AG09309 (cell line): Measurements from ENCODE around the gene PKDCC.

Experiments used
- DNase-seq: peaks from one replicate; pipeline ENCODE4 v3.0.0-alpha.2; 2010; ENCODE audit warnings: low read depth
- H3K4me3 ChIP-seq: 2 replicates; pipeline ENCODE4 v1.5.1; 2011; ENCODE audit warnings: mild to moderate bottlenecking, low read depth, low read length, moderate library complexity; ENCODE audit not compliant: control insufficient read depth
- TF ChIP-seq, protein P1 (sequence below): IDR thresholded peaks from 2 replicates; pipeline ENCODE4 v1.5.1; 2011; ENCODE audit warnings: mild to moderate bottlenecking, low read depth, low read length, inconsistent platforms; ENCODE audit not compliant: insufficient read depth, control insufficient read depth; ENCODE audit errors: missing control alignments

Gene PKDCC

DNA sequence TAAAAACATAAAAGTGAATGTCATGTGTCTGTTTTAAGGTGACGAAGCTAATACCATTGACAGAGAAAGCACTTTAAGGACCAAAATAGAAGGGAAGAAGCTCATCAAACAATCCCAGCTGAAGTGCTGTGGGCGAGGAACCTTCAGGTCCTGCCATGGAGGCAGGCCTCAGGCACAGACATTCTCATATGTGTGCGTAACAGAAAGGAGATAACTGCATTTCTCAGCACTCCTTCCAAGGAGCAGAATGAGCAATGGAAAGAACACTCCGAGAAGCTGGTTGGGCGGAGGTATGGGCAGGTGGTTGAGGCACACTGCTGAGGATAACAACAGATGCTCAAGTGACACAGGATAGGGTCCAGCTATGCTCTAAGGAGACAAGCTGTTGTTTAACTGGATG, 42.4 kb downstream of the PKDCC start:
- no peak for DNase-seq
- TF ChIP-seq, protein P1, sequence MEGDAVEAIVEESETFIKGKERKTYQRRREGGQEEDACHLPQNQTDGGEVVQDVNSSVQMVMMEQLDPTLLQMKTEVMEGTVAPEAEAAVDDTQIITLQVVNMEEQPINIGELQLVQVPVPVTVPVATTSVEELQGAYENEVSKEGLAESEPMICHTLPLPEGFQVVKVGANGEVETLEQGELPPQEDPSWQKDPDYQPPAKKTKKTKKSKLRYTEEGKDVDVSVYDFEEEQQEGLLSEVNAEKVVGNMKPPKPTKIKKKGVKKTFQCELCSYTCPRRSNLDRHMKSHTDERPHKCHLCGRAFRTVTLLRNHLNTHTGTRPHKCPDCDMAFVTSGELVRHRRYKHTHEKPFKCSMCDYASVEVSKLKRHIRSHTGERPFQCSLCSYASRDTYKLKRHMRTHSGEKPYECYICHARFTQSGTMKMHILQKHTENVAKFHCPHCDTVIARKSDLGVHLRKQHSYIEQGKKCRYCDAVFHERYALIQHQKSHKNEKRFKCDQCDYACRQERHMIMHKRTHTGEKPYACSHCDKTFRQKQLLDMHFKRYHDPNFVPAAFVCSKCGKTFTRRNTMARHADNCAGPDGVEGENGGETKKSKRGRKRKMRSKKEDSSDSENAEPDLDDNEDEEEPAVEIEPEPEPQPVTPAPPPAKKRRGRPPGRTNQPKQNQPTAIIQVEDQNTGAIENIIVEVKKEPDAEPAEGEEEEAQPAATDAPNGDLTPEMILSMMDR, result no peak
- H3K4me3 ChIP-seq, result no peak overlapping the region

GRCh38 chr2:42091671-42092070, 43.9 kb downstream of the PKDCC start:
- TF ChIP-seq, protein P1, result no peak
- no peak overlapping the region for H3K4me3 ChIP-seq
- DNase-seq, result no peak

- TF ChIP-seq, protein P1, result no peak
- H3K4me3 ChIP-seq, result no peak overlapping the region
- DNase-seq, result no peak
Observed at GRCh38 chr2:42092084-42092996, 44.5 kb downstream of the PKDCC start.

- no peak overlapping the region for H3K4me3 ChIP-seq
- no peak for DNase-seq
- TF ChIP-seq, protein P1, result no peak
Observed at GRCh38 chr2:42094114-42094513, 46.3 kb downstream of the PKDCC start.

GRCh38 chr2:42095923-42096408, 48.1 kb downstream of the PKDCC start:
- TF ChIP-seq, protein P1, result peak; percentile 73
- no peak for DNase-seq

GRCh38 chr2:42096869-42097591, 49.2 kb downstream of the PKDCC start:
- TF ChIP-seq, protein P1, result no peak
- H3K4me3 ChIP-seq, result no peak overlapping the region
- no peak for DNase-seq

More at GRCh38 chr2:42095923-42096408, 48.1 kb downstream of the PKDCC start:
- H3K4me3 ChIP-seq, result no peak overlapping the region
